Measurements from ENCODE around the gene PHACTR3. TPM values are rescaled to one million over a fixed set of nuclear protein-coding genes. Genes with fewer than 3 reads are reported as not detected.
"Not testable (repeated sequence)": the region's sequence is repeated elsewhere in the genome, so short reads cannot be mapped to it uniquely, and the experiment has no call there.

Gene PHACTR3
- polyA plus RNA-seq, 1 donor (not counting 4 experiments of a cell fraction or from before 2014, with no cell fraction given), result 2.6 TPM

- H3K27me3 ChIP-seq (ENCODE audit: control insufficient read depth, extremely low read depth, insufficient read depth, low read length), result no peaks in the 10 kb centered on the region
- H3K4me2 ChIP-seq (ENCODE audit: control insufficient read depth, extremely low read depth, insufficient read depth, low read depth, low read length), result no peak overlapping the region
- no peak overlapping the region for H3K4me3 ChIP-seq (ENCODE audit: control insufficient read depth in 2 of 3, extremely low read depth in 1 of 3, insufficient read depth in 2 of 3, low read depth in 1 of 3, low read length in 3 of 3)
- H3K79me2 ChIP-seq (ENCODE audit: control insufficient read depth, insufficient read depth, low read length), result no peaks in the 10 kb centered on the region
- H3K9ac ChIP-seq (ENCODE audit: control insufficient read depth, extremely low read depth, insufficient read depth, low read length), result no peak overlapping the region
- no peak for TF ChIP-seq EZH2 (IDR thresholded peaks at IDR 0.05; ENCODE audit: low read length)
- TF ChIP-seq, protein P1, sequence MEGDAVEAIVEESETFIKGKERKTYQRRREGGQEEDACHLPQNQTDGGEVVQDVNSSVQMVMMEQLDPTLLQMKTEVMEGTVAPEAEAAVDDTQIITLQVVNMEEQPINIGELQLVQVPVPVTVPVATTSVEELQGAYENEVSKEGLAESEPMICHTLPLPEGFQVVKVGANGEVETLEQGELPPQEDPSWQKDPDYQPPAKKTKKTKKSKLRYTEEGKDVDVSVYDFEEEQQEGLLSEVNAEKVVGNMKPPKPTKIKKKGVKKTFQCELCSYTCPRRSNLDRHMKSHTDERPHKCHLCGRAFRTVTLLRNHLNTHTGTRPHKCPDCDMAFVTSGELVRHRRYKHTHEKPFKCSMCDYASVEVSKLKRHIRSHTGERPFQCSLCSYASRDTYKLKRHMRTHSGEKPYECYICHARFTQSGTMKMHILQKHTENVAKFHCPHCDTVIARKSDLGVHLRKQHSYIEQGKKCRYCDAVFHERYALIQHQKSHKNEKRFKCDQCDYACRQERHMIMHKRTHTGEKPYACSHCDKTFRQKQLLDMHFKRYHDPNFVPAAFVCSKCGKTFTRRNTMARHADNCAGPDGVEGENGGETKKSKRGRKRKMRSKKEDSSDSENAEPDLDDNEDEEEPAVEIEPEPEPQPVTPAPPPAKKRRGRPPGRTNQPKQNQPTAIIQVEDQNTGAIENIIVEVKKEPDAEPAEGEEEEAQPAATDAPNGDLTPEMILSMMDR (optimal IDR thresholded peaks at IDR 0.05 in 1 of 3, IDR thresholded peaks at IDR 0.05 in 1 of 3, conservative IDR thresholded peaks at IDR 0.05 in 1 of 3; ENCODE audit: extremely low read depth in 1 of 3, insufficient read depth in 2 of 3, low read length in 3 of 3), result no peak
- dilution Hi-C loops (cut with MboI; ENCODE audit: extremely low pct_ligation_motif_present, low sequenced_read_pairs), result no loop called here
- no peaks in the 10 kb centered on the region for H3K9me3 ChIP-seq (ENCODE audit: control insufficient read depth, low read depth, low read length)
- no peak overlapping the region for H3K27ac ChIP-seq (ENCODE audit: control insufficient read depth, insufficient read depth, low read length)
- DNase-seq (ENCODE audit: low read depth, low spot score), result no peak
- FAIRE-seq, result no peak
- H3K36me3 ChIP-seq (ENCODE audit: control insufficient read depth in 2 of 2, extremely low read depth in 1 of 2, insufficient read depth in 2 of 2, low read length in 2 of 2), result no peaks in the 10 kb centered on the region
- no peak overlapping the region for H2AFZ ChIP-seq (ENCODE audit: control insufficient read depth, low read length)
- H3K4me1 ChIP-seq (ENCODE audit: control insufficient read depth, extremely low read depth, insufficient read depth, low read length), result no peaks in the 10 kb centered on the region
- no peaks in the 10 kb centered on the region for H4K20me1 ChIP-seq (ENCODE audit: control insufficient read depth, extremely low read depth, insufficient read depth, low read length)
- no peaks in the 10 kb centered on the region for H3K9me1 ChIP-seq (ENCODE audit: control insufficient read depth, extremely low read depth, insufficient read depth, low read length)
Measured at GRCh38 chr20:59618131-59618530, 13.8 kb downstream of the PHACTR3 start.

DNA sequence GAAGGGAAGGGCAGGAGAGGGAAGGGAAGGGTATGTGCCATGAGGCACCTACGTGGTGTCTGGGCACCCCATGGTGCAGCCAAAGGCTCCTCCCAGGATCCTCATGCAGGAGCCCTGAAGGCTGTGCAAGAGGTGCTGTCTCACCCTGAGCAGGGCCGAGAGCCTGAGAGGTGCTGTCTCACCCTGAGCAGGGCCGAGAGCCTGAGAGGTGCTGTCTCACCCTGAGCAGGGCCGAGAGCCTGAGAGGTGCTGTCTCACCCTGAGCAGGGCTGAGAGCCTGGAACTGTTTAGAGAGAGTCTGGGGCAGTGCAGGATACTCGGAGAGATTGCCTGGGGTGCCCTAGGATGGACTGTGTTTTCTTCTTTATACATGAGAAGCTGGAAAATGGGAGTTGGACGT lies 14.2 kb downstream of the PHACTR3 start:
- FAIRE-seq; H3K4me2 ChIP-seq (ENCODE audit: control insufficient read depth, extremely low read depth, insufficient read depth, low read depth, low read length); H3K9me3 ChIP-seq (ENCODE audit: control insufficient read depth, low read depth, low read length); H3K4me3 ChIP-seq (ENCODE audit: control insufficient read depth in 2 of 3, extremely low read depth in 1 of 3, insufficient read depth in 2 of 3, low read depth in 1 of 3, low read length in 3 of 3); H3K79me2 ChIP-seq (ENCODE audit: control insufficient read depth, insufficient read depth, low read length); H3K27ac ChIP-seq (ENCODE audit: control insufficient read depth, insufficient read depth, low read length); DNase-seq (ENCODE audit: low read depth, low spot score); dilution Hi-C loops (cut with MboI; ENCODE audit: extremely low pct_ligation_motif_present, low sequenced_read_pairs); H3K36me3 ChIP-seq (ENCODE audit: control insufficient read depth in 2 of 2, extremely low read depth in 1 of 2, insufficient read depth in 2 of 2, low read length in 2 of 2); H3K4me1 ChIP-seq (ENCODE audit: control insufficient read depth, extremely low read depth, insufficient read depth, low read length); H2AFZ ChIP-seq (ENCODE audit: control insufficient read depth, low read length); H3K27me3 ChIP-seq (ENCODE audit: control insufficient read depth, extremely low read depth, insufficient read depth, low read length); H3K9ac ChIP-seq (ENCODE audit: control insufficient read depth, extremely low read depth, insufficient read depth, low read length); H3K9me1 ChIP-seq (ENCODE audit: control insufficient read depth, extremely low read depth, insufficient read depth, low read length); H4K20me1 ChIP-seq (ENCODE audit: control insufficient read depth, extremely low read depth, insufficient read depth, low read length): not testable (repeated sequence)

GRCh38 chr20:59620860-59621505 lies 16.6 kb downstream of the PHACTR3 start:
- Histone ChIP-seq H2AFZ (ENCODE audit: control insufficient read depth, low read length) (no peak overlapping the region), H3K9me3 (ENCODE audit: control insufficient read depth, low read depth, low read length) (no peaks in the 10 kb centered on the region), H3K36me3 (ENCODE audit: control insufficient read depth in 2 of 2, extremely low read depth in 1 of 2, insufficient read depth in 2 of 2, low read length in 2 of 2) (no peaks in the 10 kb centered on the region), H3K4me1 (ENCODE audit: control insufficient read depth, extremely low read depth, insufficient read depth, low read length) (no peaks in the 10 kb centered on the region), H3K4me3 (ENCODE audit: control insufficient read depth in 2 of 3, extremely low read depth in 1 of 3, insufficient read depth in 2 of 3, low read depth in 1 of 3, low read length in 3 of 3) (no peak overlapping the region), H3K27me3 (ENCODE audit: control insufficient read depth, extremely low read depth, insufficient read depth, low read length) (no peaks in the 10 kb centered on the region), H3K79me2 (ENCODE audit: control insufficient read depth, insufficient read depth, low read length) (no peaks in the 10 kb centered on the region), H3K9ac (ENCODE audit: control insufficient read depth, extremely low read depth, insufficient read depth, low read length) (no peak overlapping the region), H3K9me1 (ENCODE audit: control insufficient read depth, extremely low read depth, insufficient read depth, low read length) (no peaks in the 10 kb centered on the region), H4K20me1 (ENCODE audit: control insufficient read depth, extremely low read depth, insufficient read depth, low read length) (no peaks in the 10 kb centered on the region), H3K4me2 (ENCODE audit: control insufficient read depth, extremely low read depth, insufficient read depth, low read depth, low read length) (no peak overlapping the region), H3K27ac (ENCODE audit: control insufficient read depth, insufficient read depth, low read length) (no peak overlapping the region)
- TF ChIP-seq, protein P1 (optimal IDR thresholded peaks at IDR 0.05 in 1 of 3, IDR thresholded peaks at IDR 0.05 in 1 of 3, conservative IDR thresholded peaks at IDR 0.05 in 1 of 3; ENCODE audit: extremely low read depth in 1 of 3, insufficient read depth in 2 of 3, low read length in 3 of 3), result no peak
- no peak for TF ChIP-seq EZH2 (IDR thresholded peaks at IDR 0.05; ENCODE audit: low read length)
- DNase-seq (ENCODE audit: low read depth, low spot score) (no peak), FAIRE-seq (no peak)
- dilution Hi-C loops (cut with MboI; ENCODE audit: extremely low pct_ligation_motif_present, low sequenced_read_pairs), result no loop called here
